Osteoblast (primary cell): ENCODE data around the gene GRB14. TPM values are rescaled to one million over a fixed set of nuclear protein-coding genes. Genes with fewer than 3 reads are reported as not detected.

Experiments used
- DNase-seq: peaks from one replicate; pipeline ENCODE4 v3.0.0; 2011; ENCODE audit warnings: low spot score, mixed read lengths; ENCODE audit not compliant: insufficient read length; ENCODE audit errors: missing footprints
- H2AFZ ChIP-seq: 2 replicates; pipeline ENCODE4 v1.6.0; 2011; ENCODE audit warnings: mild to moderate bottlenecking, low read length
- H3K27ac ChIP-seq: 2 replicates; pipeline ENCODE4 v1.5.1; 2011; ENCODE audit warnings: mild to moderate bottlenecking, low read depth, low read length, moderate library complexity
- H3K27me3 ChIP-seq: 2 replicates; pipeline ENCODE4 v1.6.0; 2012; ENCODE audit warnings: mild to moderate bottlenecking, control low read depth, inconsistent platforms, low read length, moderate library complexity; ENCODE audit not compliant: insufficient read depth
- H3K36me3 ChIP-seq: 2 replicates; pipeline ENCODE4 v1.5.1; 2011; ENCODE audit warnings: mild to moderate bottlenecking, low read length, control low read depth, moderate library complexity; ENCODE audit not compliant: insufficient read depth
- H3K4me1 ChIP-seq: 2 replicates; pipeline ENCODE4 v1.5.1; 2011; ENCODE audit warnings: mild to moderate bottlenecking, low read length, control low read depth, moderate library complexity; ENCODE audit not compliant: insufficient read depth
- H3K4me2 ChIP-seq: 2 replicates; pipeline ENCODE4 v1.6.0; 2011; ENCODE audit warnings: mild to moderate bottlenecking, low read length; ENCODE audit not compliant: insufficient read depth
- H3K4me3 ChIP-seq: fragments of 200-600 bp; sonication (generic); 3 replicates; pipeline ENCODE4 v1.5.1; 2012; ENCODE audit warnings: mild to moderate bottlenecking, low read length, inconsistent platforms; ENCODE audit not compliant: insufficient read depth
- H3K79me2 ChIP-seq: 2 replicates; pipeline ENCODE4 v1.6.0; 2012; ENCODE audit warnings: mild to moderate bottlenecking, low read length, control low read depth, inconsistent platforms; ENCODE audit not compliant: insufficient read depth
- H3K9me3 ChIP-seq: 2 replicates; pipeline ENCODE4 v1.5.1; 2011; ENCODE audit warnings: low read depth, low read length, control low read depth
- H4K20me1 ChIP-seq: 2 replicates; pipeline ENCODE4 v1.6.0; 2012; ENCODE audit warnings: mild to moderate bottlenecking, low read length, control low read depth; ENCODE audit not compliant: insufficient read depth
- CTCF ChIP-seq: IDR thresholded peaks from 2 replicates; pipeline ENCODE4 v1.5.1; 2011; ENCODE audit warnings: mild to moderate bottlenecking, low read depth, low read length, moderate library complexity; ENCODE audit errors: extremely low read depth
- total RNA-seq: library from RNA; depleted of rRNA; stranded (reverse); fragments of >200 nt; gene quantifications from 2 replicates; pipeline ENCODE4 v1.2.3, GENCODE V29; 2012

GRB14 gene
- total RNA-seq, 1 donor = 0.72 TPM

DNA sequence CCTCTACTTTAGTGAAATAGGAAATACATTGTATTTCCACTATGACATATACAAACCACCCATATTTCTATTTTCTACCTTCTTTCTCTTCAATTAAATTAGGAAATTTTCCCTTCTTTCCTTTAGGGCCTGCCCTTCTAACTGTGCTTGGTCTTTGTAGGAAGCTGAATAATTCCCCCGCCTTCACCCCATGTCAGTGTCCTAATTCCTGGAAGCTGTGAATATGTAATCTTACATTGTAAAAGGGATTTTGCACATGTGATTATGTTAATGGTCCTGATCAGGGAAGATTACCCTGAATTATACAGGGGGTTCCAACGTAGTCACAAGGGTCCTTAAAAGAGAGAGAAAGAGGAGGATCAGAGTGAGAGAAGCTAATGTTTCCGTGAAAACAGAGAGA, 40.2 kb downstream of the GRB14 start:
- no peak for DNase-seq
- no peaks in the 10 kb centered on the region for H3K79me2 ChIP-seq
- no peak overlapping the region for H2AFZ ChIP-seq
- no peak for TF ChIP-seq CTCF
- H3K4me3 ChIP-seq = no peak overlapping the region
- H3K9me3 ChIP-seq = no peaks in the 10 kb centered on the region
- no peak overlapping the region for H3K4me2 ChIP-seq
- H3K27me3 ChIP-seq = no peaks in the 10 kb centered on the region
- no peaks in the 10 kb centered on the region for H4K20me1 ChIP-seq
- no peaks in the 10 kb centered on the region for H3K36me3 ChIP-seq
- no peaks in the 10 kb centered on the region for H3K4me1 ChIP-seq
- H3K27ac ChIP-seq = no peak overlapping the region

- H3K9me3 ChIP-seq = no peaks in the 10 kb centered on the region
- H2AFZ ChIP-seq = no peak overlapping the region
- H3K36me3 ChIP-seq = no peaks in the 10 kb centered on the region
- no peaks in the 10 kb centered on the region for H3K27me3 ChIP-seq
- no peaks in the 10 kb centered on the region for H3K4me1 ChIP-seq
- no peaks in the 10 kb centered on the region for H4K20me1 ChIP-seq
- no peak overlapping the region for H3K4me2 ChIP-seq
- no peak overlapping the region for H3K27ac ChIP-seq
- no peak for TF ChIP-seq CTCF
- no peaks in the 10 kb centered on the region for H3K79me2 ChIP-seq
- no peak overlapping the region for H3K4me3 ChIP-seq
- no peak for DNase-seq
These were observed 46.4 kb downstream of the GRB14 start for GRCh38 chr2:164574931-164575330.

GRCh38 chr2:164570475-164570874, 50.8 kb downstream of the GRB14 start:
- Histone ChIP-seq H3K27me3 (no peaks in the 10 kb centered on the region), H3K9me3 (no peaks in the 10 kb centered on the region), H3K4me3 (no peak overlapping the region), H2AFZ (no peak overlapping the region), H3K4me1 (no peaks in the 10 kb centered on the region), H3K4me2 (no peak overlapping the region), H3K79me2 (no peaks in the 10 kb centered on the region), H4K20me1 (no peaks in the 10 kb centered on the region), H3K27ac (no peak overlapping the region), H3K36me3 (no peaks in the 10 kb centered on the region)
- no peak for TF ChIP-seq CTCF
- DNase-seq = no peak

DNA sequence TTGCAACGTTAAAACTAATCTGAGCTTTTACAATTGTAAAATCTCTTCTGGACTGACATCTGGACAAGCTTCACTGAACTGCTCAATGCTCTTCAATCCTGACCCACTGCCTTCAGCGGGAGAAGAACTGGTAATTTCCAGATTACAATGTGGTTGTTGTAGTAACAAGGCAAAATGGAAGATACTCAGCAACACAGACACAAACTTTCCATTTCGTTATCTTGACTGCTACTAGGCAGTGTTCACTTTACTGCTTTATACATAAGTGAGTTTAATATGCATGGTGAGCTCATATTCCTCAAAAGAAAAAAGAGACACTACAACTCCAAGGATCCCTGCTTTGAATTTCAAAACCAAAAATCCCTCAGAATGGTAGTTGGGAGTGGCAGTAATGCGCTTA, 51.9 kb downstream of the GRB14 start:
- Histone ChIP-seq H3K27me3 (no peaks in the 10 kb centered on the region), H3K9me3 (no peaks in the 10 kb centered on the region), H3K27ac (no peak overlapping the region), H2AFZ (no peak overlapping the region), H4K20me1 (no peaks in the 10 kb centered on the region), H3K4me3 (no peak overlapping the region), H3K4me2 (no peak overlapping the region), H3K4me1 (no peaks in the 10 kb centered on the region), H3K36me3 (no peaks in the 10 kb centered on the region), H3K79me2 (no peaks in the 10 kb centered on the region)
- no peak for TF ChIP-seq CTCF
- no peak for DNase-seq
